H1 (cell line): ENCODE results near the gene PIP5K1B.

ENCODE experiments used
- ASH2L ChIP-seq: fragments of 200-600, 300-600 bp; sonication (generic); IDR thresholded peaks from one replicate; pipeline ENCODE4 v1.7.1; 2017; ENCODE audit warnings: low read length
- NRF1 ChIP-seq: IDR thresholded peaks from 2 replicates; pipeline ENCODE4 v1.6.1; 2011; ENCODE audit warnings: mild to moderate bottlenecking, low read depth, low read length, improper control_type of control experiment
- RFX5 ChIP-seq: IDR thresholded peaks from 2 replicates; pipeline ENCODE4 v1.6.1; 2011; ENCODE audit warnings: low read depth, low read length, improper control_type of control experiment, borderline replicate concordance
- RXRA ChIP-seq: IDR thresholded peaks from 2 replicates; pipeline ENCODE4 v1.6.1; 2011; ENCODE audit warnings: low read depth, mild to moderate bottlenecking, low read length, moderate library complexity; ENCODE audit not compliant: insufficient read depth
- YY1 ChIP-seq: IDR thresholded peaks from 2 replicates; pipeline ENCODE4 v1.6.1; 2011; ENCODE audit warnings: low read depth, mild to moderate bottlenecking, low read length
- TF ChIP-seq, protein P1 (sequence below), 3 experiments: IDR thresholded peaks; 1 replicate in 2 of 3; 2 replicates in 1 of 3; pipeline versions ENCODE4 v1.5.1 to v1.6.1; 2011; ENCODE audit warnings: low read length in 3 of 3, mild to moderate bottlenecking in 3 of 3, inconsistent platforms in 2 of 3, low read depth in 1 of 3, moderate library complexity in 1 of 3; ENCODE audit not compliant: insufficient read depth in 1 of 3; ENCODE audit errors: control extremely low read depth in 1 of 3
- TF ChIP-seq, protein P2 (sequence below): IDR thresholded peaks from 2 replicates; pipeline ENCODE4 v1.6.1; 2012; ENCODE audit warnings: low read length, inconsistent platforms

DNA sequence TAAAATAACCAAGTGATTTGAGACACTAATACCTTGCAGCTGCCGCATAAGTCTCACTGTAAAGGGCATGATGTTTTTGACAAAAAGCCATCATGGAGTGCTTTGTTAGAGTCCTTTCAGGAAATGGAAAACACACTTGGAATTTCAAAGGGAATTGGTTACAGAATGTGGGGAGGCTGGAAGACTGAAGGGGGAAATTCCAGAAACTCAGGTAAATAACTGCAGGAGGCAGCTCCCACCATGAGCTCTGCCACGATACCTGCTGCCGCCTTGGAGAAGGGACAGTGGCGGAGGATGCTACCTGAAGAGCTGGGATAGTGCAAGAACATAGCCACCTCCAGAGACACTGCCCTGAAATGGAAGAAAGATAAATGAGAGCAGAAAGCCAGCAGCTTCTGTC is 242.0 kb downstream of the PIP5K1B start:
- TF ChIP-seq RXRA, result no peak
- TF ChIP-seq, protein P1, sequence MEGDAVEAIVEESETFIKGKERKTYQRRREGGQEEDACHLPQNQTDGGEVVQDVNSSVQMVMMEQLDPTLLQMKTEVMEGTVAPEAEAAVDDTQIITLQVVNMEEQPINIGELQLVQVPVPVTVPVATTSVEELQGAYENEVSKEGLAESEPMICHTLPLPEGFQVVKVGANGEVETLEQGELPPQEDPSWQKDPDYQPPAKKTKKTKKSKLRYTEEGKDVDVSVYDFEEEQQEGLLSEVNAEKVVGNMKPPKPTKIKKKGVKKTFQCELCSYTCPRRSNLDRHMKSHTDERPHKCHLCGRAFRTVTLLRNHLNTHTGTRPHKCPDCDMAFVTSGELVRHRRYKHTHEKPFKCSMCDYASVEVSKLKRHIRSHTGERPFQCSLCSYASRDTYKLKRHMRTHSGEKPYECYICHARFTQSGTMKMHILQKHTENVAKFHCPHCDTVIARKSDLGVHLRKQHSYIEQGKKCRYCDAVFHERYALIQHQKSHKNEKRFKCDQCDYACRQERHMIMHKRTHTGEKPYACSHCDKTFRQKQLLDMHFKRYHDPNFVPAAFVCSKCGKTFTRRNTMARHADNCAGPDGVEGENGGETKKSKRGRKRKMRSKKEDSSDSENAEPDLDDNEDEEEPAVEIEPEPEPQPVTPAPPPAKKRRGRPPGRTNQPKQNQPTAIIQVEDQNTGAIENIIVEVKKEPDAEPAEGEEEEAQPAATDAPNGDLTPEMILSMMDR (IDR thresholded peaks at IDR 0.05; ENCODE audit: control extremely low read depth in 1 of 3, insufficient read depth in 1 of 3, low read depth in 1 of 3, low read length in 3 of 3), result no peak
- TF ChIP-seq, protein P2, sequence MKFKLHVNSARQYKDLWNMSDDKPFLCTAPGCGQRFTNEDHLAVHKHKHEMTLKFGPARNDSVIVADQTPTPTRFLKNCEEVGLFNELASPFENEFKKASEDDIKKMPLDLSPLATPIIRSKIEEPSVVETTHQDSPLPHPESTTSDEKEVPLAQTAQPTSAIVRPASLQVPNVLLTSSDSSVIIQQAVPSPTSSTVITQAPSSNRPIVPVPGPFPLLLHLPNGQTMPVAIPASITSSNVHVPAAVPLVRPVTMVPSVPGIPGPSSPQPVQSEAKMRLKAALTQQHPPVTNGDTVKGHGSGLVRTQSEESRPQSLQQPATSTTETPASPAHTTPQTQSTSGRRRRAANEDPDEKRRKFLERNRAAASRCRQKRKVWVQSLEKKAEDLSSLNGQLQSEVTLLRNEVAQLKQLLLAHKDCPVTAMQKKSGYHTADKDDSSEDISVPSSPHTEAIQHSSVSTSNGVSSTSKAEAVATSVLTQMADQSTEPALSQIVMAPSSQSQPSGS, result no peak
- no peak for TF ChIP-seq RFX5
- TF ChIP-seq YY1, result peak; percentile 79; the same call in 1 of the 2 replicates
- TF ChIP-seq NRF1, result no peak
- no peak for TF ChIP-seq ASH2L
